GM23338 (cell line): ENCODE data around the gene TMEM14B. TPM values are rescaled to one million over a fixed set of nuclear protein-coding genes. Genes with fewer than 3 reads are reported as not detected.

Experiments
- ATAC-seq: fragments of 200-7000 bp; cut with Tn5 transposase; 3 replicates; pipeline ENCODE4 v1.9.1; 2020
- DNase-seq: peaks from one replicate; pipeline ENCODE4 v3.0.0-alpha.2; 2015; ENCODE audit warnings: low spot score
- H2AFZ ChIP-seq: fragments of 200-600 bp; sonication (generic); 2 replicates; pipeline ENCODE4 v1.8.0; 2016; ENCODE audit warnings: antibody characterized with exemption, mild to moderate bottlenecking, moderate library complexity
- H3F3A ChIP-seq: fragments of 200-600 bp; sonication (generic); replicated peaks from 2 replicates; pipeline ENCODE4 v1.8.0; 2017; ENCODE audit warnings: antibody characterized with exemption, mixed run types, low read depth
- H3K27ac ChIP-seq: fragments of 200-600 bp; sonication (generic); 2 replicates; pipeline ENCODE4 v1.6.1; 2016; ENCODE audit warnings: low read depth
- H3K27me3 ChIP-seq: fragments of 200-600 bp; sonication (generic); 2 replicates; pipeline ENCODE4 v1.8.0; 2016; ENCODE audit warnings: mild to moderate bottlenecking, mixed run types, moderate library complexity; ENCODE audit not compliant: insufficient read depth
- H3K36me3 ChIP-seq: fragments of 200-600 bp; sonication (generic); 2 replicates; pipeline ENCODE4 v1.8.0; 2016; ENCODE audit warnings: mild to moderate bottlenecking; ENCODE audit not compliant: insufficient read depth
- H3K4me1 ChIP-seq: fragments of 200-600 bp; sonication (generic); 2 replicates; pipeline ENCODE4 v1.8.0; 2016; ENCODE audit warnings: mild to moderate bottlenecking, moderate library complexity; ENCODE audit not compliant: insufficient read depth
- H3K4me2 ChIP-seq: fragments of 200-600 bp; sonication (generic); 2 replicates; pipeline ENCODE4 v1.7.1; 2017; ENCODE audit warnings: mixed run types
- H3K4me3 ChIP-seq: fragments of 200-600 bp; sonication (generic); 2 replicates; pipeline ENCODE4 v1.6.1; 2016; ENCODE audit warnings: mixed run types
- H3K79me2 ChIP-seq: fragments of 200-600 bp; sonication (generic); replicated peaks from 2 replicates; pipeline ENCODE4 v1.8.0; 2017; ENCODE audit warnings: mild to moderate bottlenecking; ENCODE audit not compliant: insufficient read depth
- H3K9me2 ChIP-seq: fragments of 200-600 bp; sonication (generic); 2 replicates; pipeline ENCODE4 v1.8.0; 2017; ENCODE audit not compliant: insufficient read depth
- H4K20me1 ChIP-seq: fragments of 200-600 bp; sonication (generic); replicated peaks from 2 replicates; pipeline ENCODE4 v1.8.0; 2017; ENCODE audit warnings: mild to moderate bottlenecking; ENCODE audit not compliant: insufficient read depth
- H3K27ac Mint-ChIP-seq: 2 replicates; pipeline ENCODE4 v1.8.0; 2020; ENCODE audit warnings: inconsistent platforms, mild to moderate bottlenecking, moderate library complexity, mixed read lengths
- H3K27me3 Mint-ChIP-seq: 3 replicates; pipeline ENCODE4 v1.8.0; 2022; ENCODE audit warnings: low read depth, mild to moderate bottlenecking, moderate library complexity, mixed read lengths, inconsistent platforms; ENCODE audit not compliant: insufficient read depth, poor library complexity
- H3K36me3 Mint-ChIP-seq: 3 replicates; pipeline ENCODE4 v1.8.0; 2021; ENCODE audit warnings: low read depth, mild to moderate bottlenecking, inconsistent platforms, moderate library complexity, mixed read lengths
- H3K4me1 Mint-ChIP-seq: 3 replicates; pipeline ENCODE4 v1.8.0; 2020; ENCODE audit warnings: mild to moderate bottlenecking, inconsistent platforms, mixed read lengths
- H3K4me3 Mint-ChIP-seq: 3 replicates; pipeline ENCODE4 v1.8.0; 2021; ENCODE audit warnings: moderate library complexity, mild to moderate bottlenecking, inconsistent platforms, mixed read lengths
- H3K9me3 Mint-ChIP-seq: 3 replicates; pipeline ENCODE4 v1.8.0; 2020; ENCODE audit warnings: moderate library complexity, mild to moderate bottlenecking, inconsistent platforms, mixed read lengths
- CREB1 ChIP-seq: fragments of 250-450 bp; sonication (Bioruptor Pico); IDR thresholded peaks from 2 replicates; pipeline ENCODE4 v1.5.0; 2020; ENCODE audit warnings: low read depth, mild to moderate bottlenecking, moderate library complexity
- ETS1 ChIP-seq: IDR thresholded peaks from 2 replicates; pipeline ENCODE4 v1.6.1; 2016; ENCODE audit warnings: antibody characterized with exemption
- EZH2 ChIP-seq: fragments of 200-600 bp; sonication (generic); IDR thresholded peaks from one replicate; pipeline ENCODE4 v1.8.0; 2017; ENCODE audit warnings: antibody characterized with exemption, mild to moderate bottlenecking, low read depth; ENCODE audit not compliant: unreplicated experiment
- EZH2phosphoT487 ChIP-seq: fragments of 200-600 bp; sonication (generic); IDR thresholded peaks from one replicate; pipeline ENCODE4 v1.8.1; 2018; ENCODE audit warnings: antibody characterized with exemption; ENCODE audit not compliant: unreplicated experiment
- JUNB ChIP-seq: IDR thresholded peaks from one replicate; pipeline ENCODE4 v1.6.1; 2016; ENCODE audit warnings: antibody characterized with exemption; ENCODE audit not compliant: unreplicated experiment
- NANOG ChIP-seq: IDR thresholded peaks from 2 replicates; pipeline ENCODE4 v1.6.1; 2016; ENCODE audit warnings: antibody characterized with exemption, borderline replicate concordance
- POLR2AphosphoS5 ChIP-seq: IDR thresholded peaks from 2 replicates; pipeline ENCODE4 v1.6.1; 2016; ENCODE audit warnings: antibody characterized with exemption, low read depth
- REST ChIP-seq: IDR thresholded peaks from one replicate; pipeline ENCODE4 v1.6.1; 2018; ENCODE audit warnings: antibody characterized with exemption; ENCODE audit not compliant: unreplicated experiment
- STAT1 ChIP-seq: IDR thresholded peaks from one replicate; pipeline ENCODE4 v1.6.1; 2016; ENCODE audit warnings: antibody characterized with exemption; ENCODE audit not compliant: unreplicated experiment
- polyA plus RNA-seq: library from polyadenylated mRNA; unstranded; fragments of >200 nt; fragmentation: Nextera tagmentation; extraction: Ambion mirVana; gene quantifications from 2 replicates; pipeline ENCODE4 v1.2.1, GENCODE V29; 2016
- total RNA-seq: library from RNA; depleted of rRNA; stranded (reverse); fragments of >200 nt; shearing (Covaris generic); gene quantifications from 2 replicates; pipeline ENCODE4 v1.2.3, GENCODE V29; 2014
- TF ChIP-seq, protein P1 (sequence below), 2 experiments: fragments of 200-600 bp in 1 of 2; sonication (generic) in 1 of 2; conservative IDR thresholded peaks; 2 replicates each; pipeline versions ENCODE4 v1.5.1 to v1.6.1; 2016 to 2017; ENCODE audit warnings: antibody characterized with exemption in 2 of 2, low read depth in 2 of 2, mild to moderate bottlenecking in 2 of 2, moderate library complexity in 1 of 2

TMEM14B gene
- total and polyA plus RNA-seq, 2 experiments from 2014 or later = 104 to 210 TPM

GRCh38 chr6:10756085-10756484 lies 8.5 kb downstream of the TMEM14B start (continued):
- TF ChIP-seq REST (no peak), NANOG (no peak), POLR2AphosphoS5 (no peak), ETS1 (no peak), CREB1 (CRISPR knock-in tag) (no peak), EZH2 (no peak), EZH2phosphoT487 (no peak), JUNB (no peak)
- TF ChIP-seq, protein P1, sequence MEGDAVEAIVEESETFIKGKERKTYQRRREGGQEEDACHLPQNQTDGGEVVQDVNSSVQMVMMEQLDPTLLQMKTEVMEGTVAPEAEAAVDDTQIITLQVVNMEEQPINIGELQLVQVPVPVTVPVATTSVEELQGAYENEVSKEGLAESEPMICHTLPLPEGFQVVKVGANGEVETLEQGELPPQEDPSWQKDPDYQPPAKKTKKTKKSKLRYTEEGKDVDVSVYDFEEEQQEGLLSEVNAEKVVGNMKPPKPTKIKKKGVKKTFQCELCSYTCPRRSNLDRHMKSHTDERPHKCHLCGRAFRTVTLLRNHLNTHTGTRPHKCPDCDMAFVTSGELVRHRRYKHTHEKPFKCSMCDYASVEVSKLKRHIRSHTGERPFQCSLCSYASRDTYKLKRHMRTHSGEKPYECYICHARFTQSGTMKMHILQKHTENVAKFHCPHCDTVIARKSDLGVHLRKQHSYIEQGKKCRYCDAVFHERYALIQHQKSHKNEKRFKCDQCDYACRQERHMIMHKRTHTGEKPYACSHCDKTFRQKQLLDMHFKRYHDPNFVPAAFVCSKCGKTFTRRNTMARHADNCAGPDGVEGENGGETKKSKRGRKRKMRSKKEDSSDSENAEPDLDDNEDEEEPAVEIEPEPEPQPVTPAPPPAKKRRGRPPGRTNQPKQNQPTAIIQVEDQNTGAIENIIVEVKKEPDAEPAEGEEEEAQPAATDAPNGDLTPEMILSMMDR (conservative IDR thresholded peaks at IDR 0.05; ENCODE audit: low read depth in 2 of 2) = no peak

GRCh38 chr6:10759312-10759839 lies 11.8 kb downstream of the TMEM14B start:
- no peaks in the 10 kb centered on the region for H3K9me2 ChIP-seq
- Mint-ChIP-seq H3K36me3 (peaks cover 70% of the 10 kb centered on the region), H3K9me3 (no peaks in the 10 kb centered on the region; the same call in 2 of the 3 replicates), H3K27ac (peak overlapping the region; percentile 97), H3K4me1 (peaks cover 3% of the 10 kb centered on the region; the same call in 2 of the 3 replicates), H3K27me3 (no peaks in the 10 kb centered on the region), H3K4me3 (no peak overlapping the region)
- peaks cover 24% of the 10 kb centered on the region for H4K20me1 ChIP-seq
- no peak overlapping the region for H3K4me3 ChIP-seq
- H3K27ac ChIP-seq = peak overlapping the region; percentile 68
- H2AFZ ChIP-seq = no peak overlapping the region
- no peaks in the 10 kb centered on the region for H3K4me1 ChIP-seq
- no peak for TF ChIP-seq EZH2phosphoT487
- TF ChIP-seq POLR2AphosphoS5 = no peak
- no peak for TF ChIP-seq ETS1
- no peak for TF ChIP-seq STAT1
- TF ChIP-seq REST = no peak
- no peak for TF ChIP-seq EZH2
- TF ChIP-seq, protein P1 (conservative IDR thresholded peaks at IDR 0.05; ENCODE audit: low read depth in 2 of 2) = peak; percentile 44 to 65
- no peak overlapping the region for H3K4me2 ChIP-seq
- peaks cover 21% of the 10 kb centered on the region for H3K36me3 ChIP-seq
- H3K79me2 ChIP-seq = peaks cover 35% of the 10 kb centered on the region
- no peaks in the 10 kb centered on the region for H3F3A ChIP-seq
- no peaks in the 10 kb centered on the region for H3K27me3 ChIP-seq
- DNase-seq (peak; percentile 84), ATAC-seq (peak; percentile 71)
